Epithelial cell of proximal tubule (primary cell): ENCODE data around the gene TSSK2. TPM values are rescaled to one million over a fixed set of nuclear protein-coding genes. Genes with fewer than 3 reads are reported as not detected.

Source experiments
- DNase-seq: peaks from one replicate; pipeline ENCODE4 v3.0.0-alpha.2; 2011; ENCODE audit warnings: low read depth
- H3K4me3 ChIP-seq: 2 replicates; pipeline ENCODE4 v1.5.1; 2011; ENCODE audit warnings: low read depth, mild to moderate bottlenecking, low read length
- total RNA-seq: library from RNA; depleted of rRNA; stranded (reverse); fragments of >200 nt; gene quantifications from 2 replicates; pipeline ENCODE4 v1.2.3, GENCODE V29; 2015
- TF ChIP-seq, protein P1 (sequence below): conservative IDR thresholded peaks from 2 replicates; pipeline ENCODE4 v1.5.1; 2012; ENCODE audit warnings: low read depth, mild to moderate bottlenecking, low read length

The TSSK2 gene
- total RNA-seq, 1 donor from 2014 or later, result not detected

DNA sequence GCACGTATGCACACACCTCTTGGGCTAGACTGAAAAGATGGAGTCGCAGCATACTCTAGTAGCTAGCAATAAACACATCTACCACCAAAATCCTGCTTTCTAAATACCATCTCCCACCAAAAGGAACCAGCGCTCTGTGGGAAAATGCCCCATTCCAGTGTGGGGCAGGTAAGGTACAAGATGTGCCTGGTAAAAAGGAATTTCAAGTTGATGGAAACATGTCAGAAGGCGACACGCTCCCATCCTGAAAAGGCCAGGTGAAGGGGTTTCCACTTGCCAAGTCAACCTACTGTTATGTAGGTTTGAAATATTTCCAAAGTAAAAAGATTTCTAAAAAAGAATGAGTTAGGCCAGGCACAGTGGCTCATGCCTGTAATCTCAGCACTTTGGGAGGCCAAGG, 17.7 kb upstream of the TSSK2 start:
- no peak for DNase-seq
- TF ChIP-seq, protein P1, sequence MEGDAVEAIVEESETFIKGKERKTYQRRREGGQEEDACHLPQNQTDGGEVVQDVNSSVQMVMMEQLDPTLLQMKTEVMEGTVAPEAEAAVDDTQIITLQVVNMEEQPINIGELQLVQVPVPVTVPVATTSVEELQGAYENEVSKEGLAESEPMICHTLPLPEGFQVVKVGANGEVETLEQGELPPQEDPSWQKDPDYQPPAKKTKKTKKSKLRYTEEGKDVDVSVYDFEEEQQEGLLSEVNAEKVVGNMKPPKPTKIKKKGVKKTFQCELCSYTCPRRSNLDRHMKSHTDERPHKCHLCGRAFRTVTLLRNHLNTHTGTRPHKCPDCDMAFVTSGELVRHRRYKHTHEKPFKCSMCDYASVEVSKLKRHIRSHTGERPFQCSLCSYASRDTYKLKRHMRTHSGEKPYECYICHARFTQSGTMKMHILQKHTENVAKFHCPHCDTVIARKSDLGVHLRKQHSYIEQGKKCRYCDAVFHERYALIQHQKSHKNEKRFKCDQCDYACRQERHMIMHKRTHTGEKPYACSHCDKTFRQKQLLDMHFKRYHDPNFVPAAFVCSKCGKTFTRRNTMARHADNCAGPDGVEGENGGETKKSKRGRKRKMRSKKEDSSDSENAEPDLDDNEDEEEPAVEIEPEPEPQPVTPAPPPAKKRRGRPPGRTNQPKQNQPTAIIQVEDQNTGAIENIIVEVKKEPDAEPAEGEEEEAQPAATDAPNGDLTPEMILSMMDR, result no peak
- no peak overlapping the region for H3K4me3 ChIP-seq

DNA sequence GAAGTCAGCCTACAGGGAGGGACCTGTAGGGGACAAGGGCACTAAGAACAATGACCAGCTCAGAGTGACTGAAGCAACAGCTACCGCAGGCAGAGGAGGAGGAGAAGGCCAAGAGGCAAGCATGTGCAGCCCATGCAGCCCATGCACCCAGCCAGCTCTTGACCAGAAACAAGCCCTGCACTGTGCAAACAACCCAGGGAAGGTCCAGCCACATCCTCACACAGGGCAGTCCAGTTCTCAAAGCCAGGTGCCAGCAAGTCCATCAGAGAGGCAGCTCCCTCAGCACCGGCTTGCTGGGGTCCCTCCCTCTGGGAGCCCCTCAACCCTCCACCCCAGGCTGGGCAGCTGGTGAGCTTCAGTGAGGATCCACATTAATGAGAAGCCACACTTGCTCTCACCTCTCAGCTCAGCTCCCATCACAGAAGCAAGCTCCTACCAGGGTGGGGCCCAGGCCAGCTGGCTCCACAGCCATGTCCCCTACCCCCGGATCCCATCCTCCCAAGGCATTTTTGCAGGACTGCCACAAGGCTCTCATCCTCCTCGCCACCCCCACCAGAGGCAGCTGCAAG, 16.0 kb upstream of the TSSK2 start:
- H3K4me3 ChIP-seq, result no peak overlapping the region
- TF ChIP-seq, protein P1, result no peak
- DNase-seq, result no peak

DNA sequence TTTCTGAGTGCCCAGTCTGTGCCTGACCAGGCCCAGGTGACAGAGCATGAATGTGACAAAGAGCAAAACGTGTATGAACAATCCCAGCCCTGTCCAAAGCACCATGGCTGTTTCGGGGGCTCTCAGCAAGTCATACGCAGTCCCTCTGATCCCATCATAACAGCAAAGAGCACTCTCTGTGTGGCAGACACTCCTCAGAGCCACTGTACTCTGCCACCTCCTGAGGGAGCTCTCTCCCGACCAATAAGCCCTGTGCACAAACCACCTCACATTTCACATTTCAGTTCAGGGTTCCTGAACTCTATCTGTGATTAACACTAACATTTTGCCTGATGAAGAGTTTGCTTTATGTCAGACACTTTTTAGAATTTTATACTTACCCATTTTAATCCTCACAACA, 15.5 kb upstream of the TSSK2 start:
- no peak for DNase-seq
- TF ChIP-seq, protein P1, result no peak
- no peak overlapping the region for H3K4me3 ChIP-seq

DNA sequence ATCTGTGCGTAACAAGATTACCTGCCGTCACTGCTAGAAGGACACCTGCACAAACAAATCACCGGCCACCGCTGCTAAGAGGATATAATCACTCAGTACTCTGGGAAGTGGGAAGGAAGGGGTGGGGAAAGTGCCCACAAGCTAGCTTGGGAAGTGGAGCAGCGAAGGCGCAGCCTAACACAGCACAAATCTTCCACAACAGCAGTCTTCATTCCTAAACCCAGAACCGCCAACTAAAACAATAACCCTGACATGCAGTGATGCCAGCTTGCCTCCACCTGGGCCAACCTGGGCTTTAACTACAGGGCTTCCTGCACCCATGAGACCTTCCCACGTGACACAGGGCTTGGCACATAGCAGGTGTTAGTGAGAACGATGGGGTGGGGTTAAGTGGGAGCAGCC, 14.0 kb upstream of the TSSK2 start:
- TF ChIP-seq, protein P1, result no peak
- DNase-seq, result no peak
- H3K4me3 ChIP-seq, result no peak overlapping the region

DNA sequence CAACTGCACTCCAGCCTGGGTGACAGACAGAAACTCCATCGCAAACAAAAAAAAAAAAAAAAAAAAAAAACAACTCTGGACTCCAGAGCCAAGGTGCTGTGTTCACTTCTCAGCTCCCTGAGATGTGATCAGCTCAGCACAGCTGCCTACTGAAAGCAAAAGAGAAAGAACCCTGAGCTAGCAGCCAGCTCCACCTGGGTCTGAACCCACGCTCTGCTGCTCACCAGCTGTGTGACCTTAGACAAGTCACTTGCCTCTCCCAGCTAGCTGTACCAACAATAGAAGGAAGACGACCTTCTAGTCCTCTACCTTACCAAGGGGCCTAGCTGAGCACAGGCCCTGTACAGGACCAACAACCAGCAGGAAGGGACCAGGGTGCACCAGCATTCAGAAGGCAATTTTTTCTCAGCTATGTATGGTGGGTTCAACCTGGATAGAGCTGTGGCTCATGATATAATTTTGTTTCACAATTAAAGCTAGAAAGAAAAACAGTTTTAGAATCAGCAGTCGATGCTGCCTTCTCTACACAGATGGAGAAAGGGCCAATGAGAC, 12.7 kb upstream of the TSSK2 start:
- TF ChIP-seq, protein P1, result no peak
- DNase-seq, result no peak
- H3K4me3 ChIP-seq, result no peak overlapping the region

DNA sequence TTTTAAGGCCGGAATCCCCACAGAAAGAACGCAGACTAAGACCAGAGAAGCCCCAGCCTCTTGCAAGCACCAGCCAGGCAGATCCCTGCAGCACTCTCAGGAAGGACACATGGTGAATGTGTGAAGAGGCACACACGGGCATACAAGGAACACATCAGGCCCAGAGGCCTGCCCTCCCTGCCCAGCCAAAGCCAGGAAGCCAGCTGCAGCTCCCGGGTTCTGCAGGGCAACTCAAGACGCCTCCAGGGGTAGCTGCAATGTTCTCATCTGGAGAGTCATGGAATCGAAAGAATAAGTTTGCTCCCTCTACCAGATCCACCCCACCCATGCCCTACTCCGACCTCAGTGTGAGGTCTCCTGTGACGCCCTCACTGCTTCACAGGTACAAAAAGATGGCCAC, 11.2 kb upstream of the TSSK2 start:
- H3K4me3 ChIP-seq, result no peak overlapping the region
- no peak for DNase-seq
- TF ChIP-seq, protein P1, result no peak

DNA sequence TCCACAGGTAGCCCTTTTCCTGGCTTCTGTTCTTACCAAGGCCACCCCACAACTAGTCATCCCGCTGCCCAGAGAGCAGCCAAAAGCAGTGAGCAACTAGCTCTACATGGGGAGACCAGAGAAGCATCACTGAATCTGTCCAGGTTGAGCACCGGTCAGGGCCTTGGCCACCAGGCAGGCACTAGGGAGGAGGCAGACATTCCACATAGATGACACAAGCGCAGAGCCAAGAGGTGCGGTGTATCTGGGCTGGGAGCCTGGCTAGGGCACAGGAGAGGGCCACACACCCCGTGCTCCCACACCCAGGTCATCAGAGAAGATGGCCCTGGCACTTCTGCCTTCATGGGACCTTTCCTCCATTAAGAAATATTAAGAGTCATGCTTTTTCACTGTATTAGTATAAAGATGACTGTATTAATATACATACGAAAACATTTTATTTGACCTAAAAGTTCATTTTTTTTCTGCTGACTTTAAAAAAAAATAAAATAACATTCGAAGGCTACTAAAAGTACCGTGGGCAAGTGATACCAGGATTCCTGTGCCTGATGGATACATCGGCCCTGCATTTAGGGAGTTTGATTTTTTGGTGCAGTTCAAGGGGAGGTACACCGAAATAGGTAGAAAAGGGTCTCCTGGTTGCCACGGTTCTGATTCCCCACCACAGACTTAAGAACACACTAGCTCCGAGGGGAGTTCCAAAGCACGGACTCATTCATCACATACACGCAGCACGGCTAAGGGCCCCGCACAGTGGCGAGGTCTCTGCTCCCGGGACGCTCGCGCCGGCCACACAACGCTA, 10.1 kb upstream of the TSSK2 start:
- TF ChIP-seq, protein P1, result no peak

More for the DNA sequence above, 10.1 kb upstream of the TSSK2 start:
- no peak for DNase-seq
- peak overlapping the region; percentile 88 for H3K4me3 ChIP-seq
